Measurements from ENCODE around the gene BMPR1A. TPM values are rescaled to one million over a fixed set of nuclear protein-coding genes. Genes with fewer than 3 reads are reported as not detected.
"Not testable (repeated sequence)": the region's sequence is repeated elsewhere in the genome, so short reads cannot be mapped to it uniquely, and the experiment has no call there.

Gene BMPR1A
- total RNA-seq, 1 experiment from 2014 or later, result 26.0 TPM

GRCh38 chr10:86729677-86730076 lies 26.7 kb upstream of the BMPR1A start:
- peak; percentile 15 for DNase-seq (ENCODE audit: low read depth)

- DNase-seq (ENCODE audit: low read depth), result peak; percentile 13
Observed at GRCh38 chr10:86730227-86730626, 26.2 kb upstream of the BMPR1A start.

- DNase-seq (ENCODE audit: low read depth), result no peak
Observed at GRCh38 chr10:86732771-86733170, 23.6 kb upstream of the BMPR1A start.

- DNase-seq (ENCODE audit: low read depth), result no peak
Observed at GRCh38 chr10:86733260-86733671, 23.2 kb upstream of the BMPR1A start.

GRCh38 chr10:86734207-86734988 lies 22.0 kb upstream of the BMPR1A start:
- DNase-seq (ENCODE audit: low read depth), result no peak

- DNase-seq (ENCODE audit: low read depth), result not testable (repeated sequence)
Observed at GRCh38 chr10:86735278-86735677, 21.1 kb upstream of the BMPR1A start.

- no peak for DNase-seq (ENCODE audit: low read depth)
Observed at GRCh38 chr10:86742230-86742629, 14.2 kb upstream of the BMPR1A start.

- DNase-seq (ENCODE audit: low read depth), result no peak
Observed at GRCh38 chr10:86744067-86744725, 12.2 kb upstream of the BMPR1A start.

GRCh38 chr10:86747796-86748581 lies 8.4 kb upstream of the BMPR1A start:
- DNase-seq (ENCODE audit: low read depth), result no peak

GRCh38 chr10:86749854-86750253 lies 6.6 kb upstream of the BMPR1A start:
- no peak for DNase-seq (ENCODE audit: low read depth)

GRCh38 chr10:86751477-86751876 lies 4.9 kb upstream of the BMPR1A start:
- DNase-seq (ENCODE audit: low read depth), result no peak

- no peak for DNase-seq (ENCODE audit: low read depth)
Observed at GRCh38 chr10:86752311-86752710, 4.1 kb upstream of the BMPR1A start.

GRCh38 chr10:86753051-86753450 lies 3.4 kb upstream of the BMPR1A start:
- no peak for DNase-seq (ENCODE audit: low read depth)

- no peak for DNase-seq (ENCODE audit: low read depth)
Observed at GRCh38 chr10:86753638-86754434, 2.6 kb upstream of the BMPR1A start.

GRCh38 chr10:86755454-86755739 lies 1.0 kb upstream of the BMPR1A start:
- no peak for DNase-seq (ENCODE audit: low read depth)

- peak; percentile 81 for DNase-seq (ENCODE audit: low read depth)
Observed at GRCh38 chr10:86755740-86756510, 494 bp upstream of the BMPR1A start.

GRCh38 chr10:86757113-86757972 lies 924 bp downstream of the BMPR1A start:
- peak; percentile 73 for DNase-seq (ENCODE audit: low read depth)

GRCh38 chr10:86758189-86759072 lies 2.0 kb downstream of the BMPR1A start:
- peak; percentile 18 for DNase-seq (ENCODE audit: low read depth)

All from HT1080 (cell line).